IMR-90 (cell line): Measurements from ENCODE around the gene MRPS31. TPM values are rescaled to one million over a fixed set of nuclear protein-coding genes. Genes with fewer than 3 reads are reported as not detected.

Experiments
- ATAC-seq: fragments of 200-7000 bp; cut with Tn5 transposase; 2 replicates; pipeline ENCODE4 v1.9.1; 2020; ENCODE audit warnings: low read depth, mild to moderate bottlenecking, moderate library complexity
- BruUV-seq: library from RNA; stranded (reverse); fragments of 400-500 nt; replicated peaks from 2 replicates; lab custom pipeline; 2021; lab: Mats Ljungman, UMichigan
- CTCF ChIA-PET: fragments of 300-600 bp; formaldehyde crosslinking; extraction: SDS; loops from one replicate; lab custom pipeline; 2021; ENCODE audit warnings: antibody characterized with exemption; lab: Yijun Ruan, JAX
- POLR2A ChIA-PET: fragments of 300-600 bp; sonication (Branson Sonifier 250); formaldehyde crosslinking; loops from one replicate; lab custom pipeline; 2022; ENCODE audit warnings: antibody characterized with exemption; ENCODE audit not compliant: unreplicated experiment; lab: Charles Lee
- DNase-seq: peaks from one replicate; pipeline ENCODE4 v3.0.0; 2013
- H2AFZ ChIP-seq: replicated peaks from 2 replicates; pipeline ENCODE3; 2013; ENCODE audit warnings: low read length, mild to moderate bottlenecking; ENCODE audit not compliant: poor library complexity
- H2AK5ac ChIP-seq: 2 replicates; pipeline ENCODE4 v1.6.1; 2013; ENCODE audit warnings: low read depth, low read length, inconsistent platforms
- H2AK9ac ChIP-seq: replicated peaks from 2 replicates; pipeline ENCODE3; 2013; ENCODE audit warnings: mild to moderate bottlenecking, low read depth, low read length, moderate library complexity; ENCODE audit not compliant: poor library complexity
- H2BK120ac ChIP-seq: 2 replicates; pipeline ENCODE4 v1.6.1; 2013; ENCODE audit warnings: low read depth, low read length, inconsistent platforms
- H2BK15ac ChIP-seq: 3 replicates; pipeline ENCODE4 v1.6.1; 2013; ENCODE audit warnings: low read depth, low read length, inconsistent platforms
- H2BK20ac ChIP-seq: 2 replicates; pipeline ENCODE4 v1.6.1; 2013; ENCODE audit warnings: low read depth, mild to moderate bottlenecking, inconsistent platforms, low read length, moderate library complexity
- H2BK5ac ChIP-seq: 2 replicates; pipeline ENCODE4 v1.6.1; 2013; ENCODE audit warnings: mild to moderate bottlenecking, low read depth, low read length, inconsistent platforms; ENCODE audit not compliant: poor library complexity, severe bottlenecking
- H3K14ac ChIP-seq: replicated peaks from 2 replicates; pipeline ENCODE4 v1.6.1; 2013; ENCODE audit warnings: low read depth, low read length, inconsistent platforms
- H3K18ac ChIP-seq: 2 replicates; pipeline ENCODE4 v1.6.1; 2013; ENCODE audit warnings: low read depth, low read length, control low read depth
- H3K23ac ChIP-seq: 2 replicates; pipeline ENCODE4 v1.6.1; 2013; ENCODE audit warnings: low read depth, low read length, inconsistent platforms
- H3K27ac ChIP-seq: 2 replicates; pipeline ENCODE4 v1.5.1; 2013; ENCODE audit warnings: mild to moderate bottlenecking, control low read depth, low read length; ENCODE audit not compliant: insufficient read depth
- H3K27me3 ChIP-seq: 2 replicates; pipeline ENCODE4 v1.6.1; 2013; ENCODE audit warnings: low read length; ENCODE audit not compliant: control insufficient read depth, insufficient read depth
- H3K36me3 ChIP-seq: 2 replicates; pipeline ENCODE4 v1.6.1; 2013; ENCODE audit warnings: low read length, mixed read lengths; ENCODE audit not compliant: control insufficient read depth, insufficient read depth
- H3K4ac ChIP-seq: 2 replicates; pipeline ENCODE4 v1.6.1; 2013; ENCODE audit warnings: low read depth, low read length, inconsistent platforms
- H3K4me1 ChIP-seq: 2 replicates; pipeline ENCODE4 v1.6.1; 2013; ENCODE audit warnings: low read length, mixed read lengths; ENCODE audit not compliant: control insufficient read depth, insufficient read depth
- H3K4me2 ChIP-seq: 2 replicates; pipeline ENCODE4 v1.6.1; 2013; ENCODE audit warnings: low read depth, mild to moderate bottlenecking, control low read depth, low read length, moderate library complexity
- H3K4me3 ChIP-seq: 2 replicates; pipeline ENCODE4 v1.5.1; 2013; ENCODE audit warnings: low read depth, mild to moderate bottlenecking, control low read depth, low read length, moderate library complexity; ENCODE audit not compliant: insufficient read depth
- H3K56ac ChIP-seq: 2 replicates; pipeline ENCODE4 v1.6.1; 2013; ENCODE audit warnings: low read length, inconsistent platforms; ENCODE audit not compliant: insufficient read depth; ENCODE audit errors: extremely low read depth
- H3K79me1 ChIP-seq, 2 experiments: 2 replicates each; pipeline ENCODE4 v1.6.1; 2013; ENCODE audit warnings: low read length in 2 of 2, inconsistent platforms in 1 of 2, low read depth in 1 of 2
- H3K9ac ChIP-seq: 2 replicates; pipeline ENCODE4 v1.6.1; 2013; ENCODE audit warnings: low read depth, low read length, control low read depth
- H3K9me1 ChIP-seq: 2 replicates; pipeline ENCODE4 v1.6.1; 2013; ENCODE audit warnings: low read length, inconsistent platforms; ENCODE audit not compliant: insufficient read depth
- H3K9me3 ChIP-seq: 2 replicates; pipeline ENCODE4 v1.6.1; 2013; ENCODE audit warnings: low read length; ENCODE audit not compliant: control insufficient read depth, insufficient read depth
- H4K20me1 ChIP-seq: 2 replicates; pipeline ENCODE4 v1.6.1; 2013; ENCODE audit warnings: low read length, inconsistent platforms; ENCODE audit not compliant: insufficient read depth
- H4K5ac ChIP-seq: 2 replicates; pipeline ENCODE4 v1.6.1; 2013; ENCODE audit warnings: mild to moderate bottlenecking, low read depth, low read length, control low read depth
- H4K8ac ChIP-seq, 2 experiments: 2 replicates each; pipeline ENCODE4 v1.6.1; 2013; ENCODE audit warnings: low read depth in 2 of 2, low read length in 2 of 2, control low read depth in 1 of 2, inconsistent platforms in 1 of 2
- H4K91ac ChIP-seq: 2 replicates; pipeline ENCODE4 v1.6.1; 2013; ENCODE audit warnings: low read depth, low read length, inconsistent platforms; ENCODE audit not compliant: insufficient read depth
- BHLHE40 ChIP-seq: fragments of 150-350 bp; IDR thresholded peaks from 2 replicates; pipeline ENCODE4 v1.6.1; 2016; ENCODE audit warnings: mild to moderate bottlenecking, low read depth, low read length
- CEBPB ChIP-seq: IDR thresholded peaks from 2 replicates; pipeline ENCODE4 v1.6.1; 2012; ENCODE audit warnings: low read depth, low read length, improper control_type of control experiment
- CHD1 ChIP-seq: IDR thresholded peaks from 2 replicates; pipeline ENCODE4 v1.6.1; 2012; ENCODE audit warnings: low read depth, low read length, improper control_type of control experiment
- FOS ChIP-seq: fragments of 150-350 bp; IDR thresholded peaks from 2 replicates; pipeline ENCODE4 v1.6.1; 2016; ENCODE audit warnings: low read depth, low read length
- MAFK ChIP-seq: IDR thresholded peaks from 2 replicates; pipeline ENCODE4 v1.6.1; 2012; ENCODE audit warnings: low read depth, low read length, improper control_type of control experiment
- MAZ ChIP-seq: IDR thresholded peaks from 2 replicates; pipeline ENCODE4 v1.6.1; 2012; ENCODE audit warnings: low read depth, mild to moderate bottlenecking, low read length, improper control_type of control experiment, moderate library complexity, borderline replicate concordance
- MXI1 ChIP-seq: IDR thresholded peaks from 2 replicates; pipeline ENCODE4 v1.6.1; 2012; ENCODE audit warnings: low read depth, mild to moderate bottlenecking, low read length, moderate library complexity, borderline replicate concordance
- NFE2L2 ChIP-seq: fragments of 150-350 bp; IDR thresholded peaks from 2 replicates; pipeline ENCODE4 v1.6.1; 2016; ENCODE audit warnings: low read depth, mild to moderate bottlenecking, low read length
- POLR2A ChIP-seq: IDR thresholded peaks from 2 replicates; pipeline ENCODE4 v1.6.1; 2012; ENCODE audit warnings: mild to moderate bottlenecking, low read depth, low read length
- RAD21 ChIP-seq: IDR thresholded peaks from 2 replicates; pipeline ENCODE4 v1.6.1; 2012; ENCODE audit warnings: low read length, improper control_type of control experiment
- RCOR1 ChIP-seq: IDR thresholded peaks from 2 replicates; pipeline ENCODE4 v1.6.1; 2012; ENCODE audit warnings: mild to moderate bottlenecking, low read length, improper control_type of control experiment; ENCODE audit not compliant: insufficient replicate concordance
- RFX5 ChIP-seq: IDR thresholded peaks from 2 replicates; pipeline ENCODE4 v1.8.0; 2012; ENCODE audit warnings: low read depth, mild to moderate bottlenecking, low read length, moderate library complexity
- SMC3 ChIP-seq: fragments of 150-350 bp; IDR thresholded peaks from 2 replicates; pipeline ENCODE4 v1.6.1; 2016; ENCODE audit warnings: low read depth, mild to moderate bottlenecking, antibody characterized with exemption, low read length, moderate library complexity
- WGBS, 2 experiments: methylation state at CpG; one replicate each; pipeline versions ENCODE4 v1.1.5 to v1.1.7; 2013; ENCODE audit warnings: missing lambda C conversion rate in 2 of 2; ENCODE audit not compliant: insufficient read length in 1 of 2; ENCODE audit errors: extremely low coverage in 2 of 2; 5-methylcytosine and 5-hydroxymethylcytosine counted together
- dilution Hi-C: fragments of 300-500 bp; cut with HindIII; formaldehyde crosslinking; loops from one replicate; pipeline ENCODE4 v1.14.3; 2018; ENCODE audit warnings: low sequenced_read_pairs; ENCODE audit not compliant: unreplicated experiment
- in situ Hi-C: fragments of 300-500 bp; cut with MboI; formaldehyde crosslinking; loops from 3 replicates; pipeline ENCODE4 v1.14.3; 2019; ENCODE audit warnings: low sequenced_read_pairs, inconsistent platforms, mixed read lengths
- intact Hi-C: fragments of 100-400 bp; cut with micrococcal nuclease; formaldehyde crosslinking; loops from 2 replicates; pipeline ENCODE4 v1.10.0; 2022
- polyA plus RNA-seq, 3 experiments: library from polyadenylated mRNA; depleted of rRNA; stranded (reverse); fragments of >200 nt; gene quantifications; 2 replicates each; pipeline ENCODE4 v1.2.3, GENCODE V29; 2012; ENCODE audit warnings: low replicate concordance in 1 of 3
- total RNA-seq: library from RNA; depleted of rRNA; stranded (reverse); fragments of >200 nt; gene quantifications from 2 replicates; pipeline ENCODE4 v1.2.3, GENCODE V29; 2012
- TF ChIP-seq, protein P1 (sequence below): fragments of 150-350 bp; IDR thresholded peaks from 2 replicates; pipeline ENCODE4 v1.6.1; 2016; ENCODE audit warnings: low read depth, mild to moderate bottlenecking, low read length, moderate library complexity, borderline replicate concordance
- TF ChIP-seq, protein P2 (sequence below): conservative IDR thresholded peaks from 2 replicates; pipeline ENCODE4 v1.5.1; 2012; ENCODE audit warnings: mild to moderate bottlenecking, low read depth, low read length, improper control_type of control experiment
- TF ChIP-seq, protein P3 (sequence below): fragments of 150-350 bp; IDR thresholded peaks from 2 replicates; pipeline ENCODE4 v1.6.1; 2017; ENCODE audit warnings: mild to moderate bottlenecking, antibody characterized with exemption, low read length, low read depth

MRPS31 gene
- total and polyA plus RNA-seq, 2 of the 4 experiments (the other 2 are of a cell fraction), result 9.3 to 14.8 TPM

DNA sequence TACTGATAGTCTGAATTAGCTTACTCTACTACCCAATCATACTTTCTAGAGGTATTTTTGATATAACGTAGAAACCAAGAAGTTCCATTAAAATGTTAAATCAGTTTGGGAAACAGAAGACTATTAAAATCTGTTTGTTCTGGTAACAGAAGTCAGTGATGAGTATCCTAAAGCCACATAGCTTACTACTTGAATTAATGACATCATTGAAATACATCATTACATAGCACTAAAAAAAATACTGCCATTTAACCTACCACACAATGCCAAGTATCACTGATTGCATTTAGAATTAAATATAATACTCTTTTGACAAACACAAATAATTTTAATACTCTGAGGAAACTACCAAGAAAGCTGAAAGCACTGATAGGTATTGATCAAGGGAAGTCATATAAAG, 5.4 kb downstream of the MRPS31 start:
- H3K56ac ChIP-seq, result no peak overlapping the region
- no peak overlapping the region for H3K27ac ChIP-seq
- H2AK9ac ChIP-seq, result no peak overlapping the region
- peaks cover 3% of the 10 kb centered on the region; the same call in 1 of the 2 replicates for H3K9me1 ChIP-seq
- ATAC-seq (no peak), DNase-seq (no peak)
- WGBS, 2 experiments, result no CpG with 5 or more reads among the region's 1 CpG
- H3K36me3 ChIP-seq, result peaks cover 2% of the 10 kb centered on the region
- no peak overlapping the region for H2BK120ac ChIP-seq
- in situ Hi-C loops (no loop called here), dilution Hi-C loops (no loop called here), intact Hi-C loops (no loop called here)
- no TSS peak for BruUV-seq
- H4K20me1 ChIP-seq, result peaks cover 3% of the 10 kb centered on the region; the same call in 1 of the 2 replicates
- no peak overlapping the region for H2BK5ac ChIP-seq
- TF ChIP-seq, protein P1, sequence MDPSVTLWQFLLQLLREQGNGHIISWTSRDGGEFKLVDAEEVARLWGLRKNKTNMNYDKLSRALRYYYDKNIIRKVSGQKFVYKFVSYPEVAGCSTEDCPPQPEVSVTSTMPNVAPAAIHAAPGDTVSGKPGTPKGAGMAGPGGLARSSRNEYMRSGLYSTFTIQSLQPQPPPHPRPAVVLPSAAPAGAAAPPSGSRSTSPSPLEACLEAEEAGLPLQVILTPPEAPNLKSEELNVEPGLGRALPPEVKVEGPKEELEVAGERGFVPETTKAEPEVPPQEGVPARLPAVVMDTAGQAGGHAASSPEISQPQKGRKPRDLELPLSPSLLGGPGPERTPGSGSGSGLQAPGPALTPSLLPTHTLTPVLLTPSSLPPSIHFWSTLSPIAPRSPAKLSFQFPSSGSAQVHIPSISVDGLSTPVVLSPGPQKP, result no peak
- no peak for TF ChIP-seq CEBPB
- TF ChIP-seq, protein P2, sequence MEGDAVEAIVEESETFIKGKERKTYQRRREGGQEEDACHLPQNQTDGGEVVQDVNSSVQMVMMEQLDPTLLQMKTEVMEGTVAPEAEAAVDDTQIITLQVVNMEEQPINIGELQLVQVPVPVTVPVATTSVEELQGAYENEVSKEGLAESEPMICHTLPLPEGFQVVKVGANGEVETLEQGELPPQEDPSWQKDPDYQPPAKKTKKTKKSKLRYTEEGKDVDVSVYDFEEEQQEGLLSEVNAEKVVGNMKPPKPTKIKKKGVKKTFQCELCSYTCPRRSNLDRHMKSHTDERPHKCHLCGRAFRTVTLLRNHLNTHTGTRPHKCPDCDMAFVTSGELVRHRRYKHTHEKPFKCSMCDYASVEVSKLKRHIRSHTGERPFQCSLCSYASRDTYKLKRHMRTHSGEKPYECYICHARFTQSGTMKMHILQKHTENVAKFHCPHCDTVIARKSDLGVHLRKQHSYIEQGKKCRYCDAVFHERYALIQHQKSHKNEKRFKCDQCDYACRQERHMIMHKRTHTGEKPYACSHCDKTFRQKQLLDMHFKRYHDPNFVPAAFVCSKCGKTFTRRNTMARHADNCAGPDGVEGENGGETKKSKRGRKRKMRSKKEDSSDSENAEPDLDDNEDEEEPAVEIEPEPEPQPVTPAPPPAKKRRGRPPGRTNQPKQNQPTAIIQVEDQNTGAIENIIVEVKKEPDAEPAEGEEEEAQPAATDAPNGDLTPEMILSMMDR, result no peak
- no peak for TF ChIP-seq RCOR1
- no peak for TF ChIP-seq MAFK
- TF ChIP-seq MAZ, result no peak
- TF ChIP-seq CHD1, result no peak
- no peak for TF ChIP-seq BHLHE40
- TF ChIP-seq, protein P3, sequence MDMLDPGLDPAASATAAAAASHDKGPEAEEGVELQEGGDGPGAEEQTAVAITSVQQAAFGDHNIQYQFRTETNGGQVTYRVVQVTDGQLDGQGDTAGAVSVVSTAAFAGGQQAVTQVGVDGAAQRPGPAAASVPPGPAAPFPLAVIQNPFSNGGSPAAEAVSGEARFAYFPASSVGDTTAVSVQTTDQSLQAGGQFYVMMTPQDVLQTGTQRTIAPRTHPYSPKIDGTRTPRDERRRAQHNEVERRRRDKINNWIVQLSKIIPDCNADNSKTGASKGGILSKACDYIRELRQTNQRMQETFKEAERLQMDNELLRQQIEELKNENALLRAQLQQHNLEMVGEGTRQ, result no peak
- TF ChIP-seq FOS, result no peak
- TF ChIP-seq MXI1, result no peak
- no peak for TF ChIP-seq NFE2L2
- no peak for TF ChIP-seq SMC3
- no peak for TF ChIP-seq RFX5
- no peak for TF ChIP-seq RAD21
- no peak for TF ChIP-seq POLR2A
- H3K4me3 ChIP-seq, result no peak overlapping the region
- no peak overlapping the region for H2BK15ac ChIP-seq
- H3K4me1 ChIP-seq, result peaks cover 9% of the 10 kb centered on the region
- no peak overlapping the region for H3K4ac ChIP-seq
- H3K27me3 ChIP-seq, result no peaks in the 10 kb centered on the region
- no peak overlapping the region for H3K14ac ChIP-seq
- H2BK20ac ChIP-seq, result no peak overlapping the region
- no peak overlapping the region for H3K23ac ChIP-seq
- H3K9ac ChIP-seq, result no peak overlapping the region
- ChIA-PET CTCF (interaction anchor here (0.6 to 1.2 kb wide), 2 partner anchors 12 to 110 kb away, joined by 3 to 4 read pairs; no protein-coding TSS in a partner anchor), POLR2A (no interaction called here)
- no peak overlapping the region for H3K18ac ChIP-seq
- H3K79me1 ChIP-seq, result peaks cover 16 to 22% of the 10 kb centered on the region in 2 experiments
- no peak overlapping the region for H2AK5ac ChIP-seq
- H4K8ac ChIP-seq, result no peak overlapping the region
- H4K5ac ChIP-seq, result no peak overlapping the region
- H4K91ac ChIP-seq, result no peak overlapping the region
- no peak overlapping the region for H3K4me2 ChIP-seq
- no peak overlapping the region for H2AFZ ChIP-seq
- no peaks in the 10 kb centered on the region for H3K9me3 ChIP-seq
